T-helper 2 cell treated with Interferon-gamma antibody and Interleukin-4, amounts not matched to agents 5 μg/mL and 100 μg/mL, for 36 hours (primary cell): ENCODE measurements around the gene DUSP8.

Source experiments
- DNase-seq: peaks from one replicate; pipeline ENCODE4 v3.0.0; 2021; ENCODE audit warnings: low spot score
- H3K27ac Mint-ChIP-seq: one replicate; pipeline ENCODE4 v1.8.0; 2021; ENCODE audit warnings: mild to moderate bottlenecking, mixed read lengths
- H3K27me3 Mint-ChIP-seq: one replicate; pipeline ENCODE4 v1.8.0; 2021; ENCODE audit warnings: low read depth, mixed read lengths
- H3K36me3 Mint-ChIP-seq: one replicate; pipeline ENCODE4 v1.8.0; 2021; ENCODE audit warnings: low read depth, mixed read lengths
- H3K4me1 Mint-ChIP-seq: one replicate; pipeline ENCODE4 v1.8.0; 2021; ENCODE audit warnings: low read depth, mixed read lengths
- H3K4me3 Mint-ChIP-seq: one replicate; pipeline ENCODE4 v1.8.0; 2022; ENCODE audit warnings: mild to moderate bottlenecking, moderate library complexity, mixed read lengths
- H3K9me3 Mint-ChIP-seq: one replicate; pipeline ENCODE4 v1.8.0; 2021; ENCODE audit warnings: mixed read lengths

The DUSP8 gene

DNA sequence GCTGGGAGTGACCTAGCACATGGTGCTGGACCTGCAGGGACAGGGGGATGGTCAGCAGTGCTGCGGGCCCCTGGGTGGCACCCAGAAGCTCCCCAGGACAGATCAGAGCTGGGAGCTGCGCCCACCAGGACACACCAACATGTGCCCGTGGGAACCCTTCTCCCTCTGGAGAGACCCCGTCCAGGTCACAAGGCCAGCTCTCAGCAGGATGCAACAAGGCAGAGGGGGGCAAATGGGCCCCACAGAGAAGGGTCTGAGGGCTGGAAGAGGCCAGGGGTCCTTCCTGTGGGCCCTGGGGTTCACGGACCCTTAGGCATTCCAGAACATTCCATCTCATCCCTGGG, 6.2 kb downstream of the DUSP8 start:
- DNase-seq = no peak
- Mint-ChIP-seq H3K9me3 (no peaks in the 10 kb centered on the region), H3K4me1 (no peaks in the 10 kb centered on the region), H3K27me3 (peaks cover 11% of the 10 kb centered on the region), H3K27ac (no peak overlapping the region), H3K36me3 (no peaks in the 10 kb centered on the region), H3K4me3 (no peak overlapping the region)

DNA sequence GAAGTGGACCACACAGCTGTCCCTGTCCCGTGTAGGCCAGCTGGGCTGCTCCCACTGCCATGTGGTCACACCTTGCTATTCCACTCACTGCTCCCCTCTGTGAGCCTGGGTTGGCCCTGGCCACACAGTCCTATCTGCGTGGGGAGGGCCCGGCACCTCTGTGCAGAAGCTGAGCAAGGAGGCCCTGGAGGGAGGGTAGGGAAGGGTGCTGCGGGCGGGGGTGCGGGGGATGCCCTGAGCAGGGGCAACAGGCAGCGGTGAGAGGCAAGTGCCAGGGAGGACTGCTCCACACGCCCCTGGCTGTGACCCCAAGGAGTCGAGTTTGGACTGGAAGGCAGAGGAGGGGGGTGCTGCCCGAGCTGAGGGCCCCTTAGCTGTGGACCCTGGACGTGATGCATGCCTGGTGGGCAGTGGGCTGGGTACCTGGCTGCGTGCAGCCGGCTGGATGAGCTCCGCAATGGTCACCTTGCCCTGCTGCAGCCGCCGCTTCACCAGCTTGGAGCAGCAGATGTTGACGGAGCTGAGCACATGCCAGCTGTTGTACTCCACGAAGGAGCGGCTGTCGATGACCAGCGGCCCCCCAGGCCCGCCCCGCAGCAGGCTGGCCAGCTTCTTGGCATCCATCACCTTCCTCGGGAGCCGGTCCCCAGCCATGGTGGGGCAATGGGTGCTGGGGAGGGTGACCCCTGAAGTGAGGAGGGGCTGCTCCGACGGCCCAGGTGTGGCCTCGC, 6.7 kb downstream of the DUSP8 start:
- Mint-ChIP-seq H3K9me3 (no peaks in the 10 kb centered on the region), H3K27ac (no peak overlapping the region), H3K4me1 (no peaks in the 10 kb centered on the region), H3K36me3 (no peaks in the 10 kb centered on the region), H3K27me3 (peaks cover 6% of the 10 kb centered on the region), H3K4me3 (no peak overlapping the region)
- DNase-seq = no peak

DNA sequence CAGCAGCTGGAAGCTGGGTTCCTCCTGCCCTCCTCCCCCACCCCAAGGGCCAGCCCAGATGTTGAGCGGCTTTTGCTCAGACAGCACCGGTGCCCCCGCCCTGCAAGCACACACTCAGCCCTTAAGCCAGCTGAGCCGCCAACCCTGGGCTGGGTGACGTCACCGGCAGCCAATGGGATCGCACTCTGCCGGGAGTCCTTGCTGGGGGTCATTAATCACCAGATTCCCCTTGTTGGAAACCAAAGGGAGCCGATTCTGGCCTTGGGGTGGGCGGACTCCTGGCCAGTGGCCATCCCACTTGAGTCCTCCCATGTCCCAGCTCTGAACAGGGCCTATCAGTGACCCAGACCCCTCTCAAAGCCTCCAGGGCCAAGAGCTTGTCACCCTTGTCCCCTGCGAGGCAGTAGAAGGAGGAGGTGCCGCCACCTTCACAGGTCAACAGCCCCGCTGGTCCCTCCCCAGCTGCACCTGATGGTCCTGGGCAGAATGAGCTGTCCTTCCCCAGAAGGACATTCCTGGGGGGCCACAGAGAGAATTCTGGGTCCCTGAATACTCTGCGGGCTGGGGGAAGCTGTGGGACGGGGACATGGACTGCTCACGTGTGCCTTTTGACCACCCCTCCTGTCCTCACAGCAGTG, 7.4 kb downstream of the DUSP8 start:
- Mint-ChIP-seq H3K27me3 (no peaks in the 10 kb centered on the region), H3K27ac (no peak overlapping the region), H3K4me1 (no peaks in the 10 kb centered on the region), H3K36me3 (no peaks in the 10 kb centered on the region), H3K9me3 (no peaks in the 10 kb centered on the region), H3K4me3 (no peak overlapping the region)
- DNase-seq = no peak

DNA sequence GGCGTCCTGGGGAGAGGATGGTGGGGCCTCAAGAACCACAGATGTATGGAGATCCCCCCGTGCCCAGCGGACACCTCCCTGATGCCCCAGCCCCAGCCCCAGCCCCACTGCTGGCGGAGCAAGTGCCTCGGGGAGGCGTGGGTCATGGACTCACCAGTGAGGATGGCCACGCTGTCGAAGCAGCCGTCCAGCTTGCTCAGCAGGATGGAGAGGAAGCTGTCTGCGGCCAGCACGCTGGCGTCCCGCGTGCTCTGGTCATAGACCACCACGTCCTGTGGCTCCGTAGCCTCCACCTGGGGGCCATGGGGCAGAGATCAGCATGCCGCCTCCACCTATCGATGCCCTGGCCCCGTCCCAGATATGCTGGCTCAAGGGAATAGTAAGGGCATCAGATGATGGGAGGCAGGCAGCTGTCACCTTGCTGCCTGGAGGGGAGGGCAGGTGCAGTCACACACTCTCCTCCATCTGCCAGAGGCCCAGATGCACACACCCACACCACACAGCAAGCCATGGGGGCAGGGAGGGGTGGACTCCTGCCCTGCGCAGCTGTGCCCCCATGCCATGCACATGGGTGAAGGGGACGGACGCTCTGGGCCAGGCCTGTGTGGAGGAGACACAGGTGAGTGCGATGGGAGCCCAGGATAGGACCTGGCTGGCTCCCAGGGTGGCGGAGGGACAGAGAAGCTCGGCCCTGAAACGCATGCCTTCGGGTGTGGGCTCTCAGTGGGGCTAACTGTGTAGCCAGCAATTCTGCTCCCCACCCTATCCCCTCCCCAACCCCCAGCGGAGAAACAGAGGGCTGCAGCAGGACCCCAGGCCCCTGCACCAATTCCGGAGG, 8.2 kb downstream of the DUSP8 start:
- no peak for DNase-seq
- no peaks in the 10 kb centered on the region for H3K4me1 Mint-ChIP-seq
- no peak overlapping the region for H3K4me3 Mint-ChIP-seq
- H3K27me3 Mint-ChIP-seq = no peaks in the 10 kb centered on the region
- H3K36me3 Mint-ChIP-seq = no peaks in the 10 kb centered on the region
- H3K27ac Mint-ChIP-seq = no peak overlapping the region
- no peaks in the 10 kb centered on the region for H3K9me3 Mint-ChIP-seq

DNA sequence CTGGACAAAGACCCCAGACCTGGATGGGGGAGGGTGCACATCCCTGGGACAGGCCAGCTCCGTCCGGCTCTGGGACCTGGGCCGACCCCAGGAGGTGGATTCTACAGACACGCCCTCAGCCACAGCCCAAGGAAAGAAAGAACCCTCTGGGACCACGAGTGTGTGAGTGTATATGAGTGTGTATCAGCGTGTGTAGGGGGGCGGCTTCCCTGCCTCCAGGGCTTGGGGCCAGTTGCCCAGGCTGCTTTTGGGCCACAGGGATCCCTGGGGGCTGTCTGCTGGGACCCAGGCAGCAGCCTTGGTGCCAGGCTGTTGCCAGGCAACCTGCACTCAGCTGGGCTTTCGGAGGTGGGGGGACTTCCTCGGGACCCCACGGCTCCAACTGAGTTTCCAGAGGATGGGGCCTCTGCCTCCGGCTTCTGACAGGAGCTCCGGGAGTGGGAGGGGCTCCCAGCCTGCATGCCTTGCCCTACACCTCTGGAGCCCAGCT, 8.9 kb downstream of the DUSP8 start:
- Mint-ChIP-seq H3K9me3 (no peaks in the 10 kb centered on the region), H3K4me3 (no peak overlapping the region), H3K27me3 (no peaks in the 10 kb centered on the region), H3K36me3 (no peaks in the 10 kb centered on the region), H3K27ac (no peak overlapping the region), H3K4me1 (no peaks in the 10 kb centered on the region)
- DNase-seq = no peak

DNA sequence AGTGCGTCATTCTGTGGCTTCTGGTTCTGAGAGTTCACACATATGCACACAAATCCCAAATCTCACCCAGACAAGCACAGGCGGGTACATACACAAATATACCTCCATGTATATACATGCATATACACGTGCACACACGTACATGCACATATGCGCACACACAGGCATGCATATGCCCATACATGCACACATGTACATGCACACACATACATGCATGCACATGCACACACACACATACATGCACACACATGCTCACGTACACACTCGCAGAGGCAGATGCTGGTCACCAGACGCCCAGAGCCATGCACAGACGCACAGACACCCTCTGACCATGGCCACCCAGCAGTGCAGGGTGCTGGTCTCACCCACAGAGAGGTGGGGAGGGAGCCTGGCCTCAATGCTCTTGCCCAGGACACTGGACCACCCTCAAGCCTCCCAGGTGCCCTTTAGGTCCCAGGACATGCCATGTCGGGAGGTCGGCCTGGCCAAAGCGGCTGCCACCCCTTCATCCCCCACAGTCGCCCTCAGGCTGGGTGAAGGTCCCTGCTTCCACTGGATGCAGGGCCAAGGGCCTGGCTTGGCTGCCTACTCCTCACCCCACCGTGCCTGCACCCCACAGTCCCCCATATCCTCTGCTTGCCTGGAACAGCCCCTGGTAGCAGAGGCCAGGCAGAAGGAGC, 9.5 kb downstream of the DUSP8 start:
- no peaks in the 10 kb centered on the region for H3K9me3 Mint-ChIP-seq
- H3K4me1 Mint-ChIP-seq = no peaks in the 10 kb centered on the region
- H3K27me3 Mint-ChIP-seq = no peaks in the 10 kb centered on the region
- no peak overlapping the region for H3K4me3 Mint-ChIP-seq
- DNase-seq = no peak
- no peak overlapping the region for H3K27ac Mint-ChIP-seq
- H3K36me3 Mint-ChIP-seq = no peaks in the 10 kb centered on the region

DNA sequence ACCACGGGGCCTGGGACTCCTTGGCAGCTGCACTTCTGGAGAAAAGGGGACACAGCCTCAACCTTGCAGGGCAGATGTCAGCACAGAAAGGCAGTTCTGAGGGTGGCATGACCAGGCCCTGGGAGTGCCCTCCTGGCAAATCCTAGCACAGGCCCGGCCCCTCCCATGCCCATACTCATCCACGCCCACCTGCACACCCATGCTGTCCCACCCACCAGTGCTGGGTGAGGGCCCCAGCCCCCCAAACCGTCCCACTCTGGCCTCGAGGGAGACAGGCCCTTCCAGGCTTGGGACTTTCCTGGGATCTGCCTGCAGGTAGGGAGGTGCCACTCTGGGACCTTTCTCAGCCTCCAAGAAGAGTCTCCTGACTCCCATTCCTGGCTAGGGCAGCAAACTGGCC, 10.1 kb downstream of the DUSP8 start:
- H3K4me1 Mint-ChIP-seq = no peaks in the 10 kb centered on the region
- no peaks in the 10 kb centered on the region for H3K36me3 Mint-ChIP-seq
- H3K27ac Mint-ChIP-seq = no peak overlapping the region
- no peaks in the 10 kb centered on the region for H3K27me3 Mint-ChIP-seq
- H3K4me3 Mint-ChIP-seq = no peak overlapping the region
- H3K9me3 Mint-ChIP-seq = no peaks in the 10 kb centered on the region
- no peak for DNase-seq

DNA sequence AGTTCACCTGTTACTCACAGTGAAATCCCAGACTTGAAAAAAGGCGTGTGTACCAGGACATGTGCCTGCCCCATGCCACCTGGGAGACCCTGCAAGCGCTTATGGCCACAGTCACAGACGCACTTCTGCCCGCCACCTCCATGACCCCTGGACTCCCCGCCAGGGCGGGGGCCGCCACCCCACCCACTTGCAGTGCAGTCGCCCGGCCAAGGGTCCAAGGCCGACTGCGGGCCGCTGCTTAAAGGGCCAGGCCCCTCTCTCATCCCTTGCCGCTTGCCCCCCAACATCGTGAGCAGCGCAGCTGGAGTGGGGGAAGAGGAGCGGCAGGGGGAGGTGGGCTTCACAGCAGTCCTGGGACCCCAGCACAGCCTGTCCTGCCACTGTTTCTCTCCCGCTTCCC, 10.8 kb downstream of the DUSP8 start:
- DNase-seq = no peak
- Mint-ChIP-seq H3K27ac (no peak overlapping the region), H3K27me3 (no peaks in the 10 kb centered on the region), H3K9me3 (no peaks in the 10 kb centered on the region), H3K4me3 (no peak overlapping the region), H3K36me3 (no peaks in the 10 kb centered on the region), H3K4me1 (no peaks in the 10 kb centered on the region)

DNA sequence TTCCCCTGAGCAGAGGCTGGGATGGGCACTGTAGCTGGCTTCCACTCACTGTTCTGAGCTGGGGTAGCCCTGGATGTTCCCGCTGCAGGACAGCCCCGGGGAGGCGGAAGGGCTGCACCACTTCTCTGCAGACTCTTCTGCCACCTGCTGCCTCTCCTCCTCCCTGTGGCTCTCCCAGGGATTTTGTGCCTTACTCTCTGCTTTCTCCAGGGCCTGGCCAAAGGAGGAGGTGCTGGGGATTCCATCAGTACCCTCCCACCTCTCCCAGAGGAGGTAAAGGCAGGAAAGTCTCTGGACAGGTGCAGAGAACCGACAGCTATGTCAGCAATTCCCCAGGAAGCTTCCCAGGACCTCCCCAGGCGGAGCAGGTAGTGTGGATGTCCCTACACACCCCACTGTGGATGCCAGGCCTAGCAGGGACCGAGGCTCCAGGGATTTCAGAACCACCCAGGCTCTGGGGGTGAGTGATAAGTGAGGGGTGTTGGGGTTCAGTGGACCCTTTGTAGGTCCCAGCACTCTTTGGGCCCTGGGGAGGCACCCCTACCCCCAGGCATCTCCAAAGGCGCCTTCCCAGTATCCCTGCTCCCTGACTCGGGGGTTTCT, 11.3 kb downstream of the DUSP8 start:
- Mint-ChIP-seq H3K9me3 (no peaks in the 10 kb centered on the region), H3K36me3 (no peaks in the 10 kb centered on the region), H3K4me1 (no peaks in the 10 kb centered on the region), H3K4me3 (no peak overlapping the region), H3K27ac (no peak overlapping the region), H3K27me3 (no peaks in the 10 kb centered on the region)
- no peak for DNase-seq

DNA sequence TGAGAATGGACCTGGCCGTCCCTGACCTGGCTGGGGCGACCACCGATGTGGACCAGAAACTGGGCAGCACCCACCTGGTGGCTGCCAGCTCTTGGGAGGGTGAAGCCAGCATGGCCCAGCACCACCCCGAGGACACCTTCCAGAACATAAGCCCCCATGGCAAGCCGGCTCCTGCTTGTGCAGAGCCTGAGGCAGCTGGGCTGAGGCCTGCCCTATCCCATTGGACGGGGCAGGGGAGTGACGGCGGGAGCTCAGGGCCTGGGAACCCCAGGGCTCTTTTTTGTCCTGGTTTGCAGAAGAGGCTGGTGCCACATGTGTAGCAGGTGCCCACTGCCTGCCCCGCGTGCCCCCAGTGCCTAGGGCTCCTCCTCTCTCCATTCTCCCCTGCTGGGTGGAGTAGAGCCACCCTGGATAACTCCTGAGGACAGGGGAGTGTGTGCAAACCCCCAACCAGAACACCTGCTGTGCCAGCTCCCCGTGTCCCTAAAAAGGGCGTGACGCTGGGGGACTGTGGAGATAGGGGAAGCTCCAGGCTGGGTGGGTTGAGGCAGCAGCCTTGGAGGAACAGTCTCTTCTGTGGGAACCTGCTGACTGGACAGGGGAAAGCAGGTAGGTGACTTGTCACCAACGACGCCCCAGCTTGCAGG, 11.9 kb downstream of the DUSP8 start:
- Mint-ChIP-seq H3K9me3 (no peaks in the 10 kb centered on the region), H3K36me3 (no peaks in the 10 kb centered on the region), H3K4me3 (no peak overlapping the region), H3K27ac (no peak overlapping the region), H3K4me1 (no peaks in the 10 kb centered on the region), H3K27me3 (no peaks in the 10 kb centered on the region)
- DNase-seq = no peak

DNA sequence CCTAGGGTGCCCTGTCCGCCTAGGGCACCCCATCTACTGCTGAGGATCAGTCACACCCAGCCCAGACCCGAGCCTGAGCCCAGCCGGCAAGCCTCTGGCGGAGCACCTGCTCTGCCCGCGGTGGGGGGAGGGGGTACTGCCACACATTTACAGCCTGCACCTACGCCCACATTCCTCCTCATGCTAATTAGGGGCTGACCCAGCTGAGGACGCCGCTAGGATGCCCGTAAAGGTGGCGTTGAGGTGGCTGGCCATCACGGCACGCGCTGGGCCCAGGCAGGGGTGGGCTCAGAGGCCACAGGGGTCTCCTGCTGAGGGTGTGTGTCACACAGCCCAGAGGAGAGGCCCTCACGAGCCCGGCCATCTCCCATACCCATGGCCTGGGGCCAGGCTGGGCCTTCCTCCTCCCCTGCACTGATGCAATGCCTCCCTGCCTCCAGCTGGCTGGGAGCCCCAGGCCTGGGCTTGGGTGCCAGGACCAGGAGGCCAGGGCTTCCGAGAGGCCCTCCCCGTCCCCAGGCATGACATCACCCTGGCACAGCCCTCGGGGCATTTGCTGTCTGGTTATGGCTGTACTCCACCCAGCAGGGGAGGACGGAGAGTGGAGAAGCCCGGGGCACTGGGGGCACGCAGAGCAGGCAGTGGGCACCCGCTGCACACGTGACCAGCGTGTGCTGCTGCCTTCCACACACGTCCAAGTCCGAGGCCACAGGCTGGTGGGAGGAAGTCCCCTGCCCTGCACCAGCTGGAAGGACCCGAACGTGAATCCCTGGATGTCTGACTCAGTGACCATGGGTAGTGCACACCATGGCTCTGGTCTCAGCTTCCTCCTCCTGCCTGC, 12.7 kb downstream of the DUSP8 start:
- Mint-ChIP-seq H3K4me1 (no peaks in the 10 kb centered on the region), H3K27ac (no peak overlapping the region)
- no peak for DNase-seq

DNA sequence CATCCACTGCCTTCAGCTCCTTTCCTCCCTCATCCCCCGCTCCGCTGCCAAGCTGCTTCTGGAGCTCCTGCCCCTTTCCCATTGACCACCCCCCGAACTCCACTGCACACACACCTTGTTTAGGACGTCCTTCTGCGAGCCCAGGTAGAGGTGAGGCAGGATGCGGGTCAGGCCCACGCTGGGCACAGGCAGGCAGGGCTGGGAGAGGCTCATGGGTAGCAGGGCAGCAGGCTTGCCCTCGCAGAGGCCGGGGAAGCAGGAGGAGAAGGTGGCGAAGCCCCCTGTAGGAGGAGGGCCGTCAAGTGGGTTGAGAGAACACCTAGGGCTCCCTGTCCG, 13.3 kb downstream of the DUSP8 start:
- Mint-ChIP-seq H3K4me3 (no peak overlapping the region), H3K36me3 (no peaks in the 10 kb centered on the region), H3K27ac (no peak overlapping the region), H3K9me3 (no peaks in the 10 kb centered on the region), H3K4me1 (no peaks in the 10 kb centered on the region), H3K27me3 (no peaks in the 10 kb centered on the region)
- no peak for DNase-seq

More for the DNA sequence above, 12.7 kb downstream of the DUSP8 start:
- Mint-ChIP-seq H3K4me3 (no peak overlapping the region), H3K9me3 (no peaks in the 10 kb centered on the region), H3K36me3 (no peaks in the 10 kb centered on the region), H3K27me3 (no peaks in the 10 kb centered on the region)
